A549 treated with CpdA at 1 μM for 4 hours (cell line): Measurements from ENCODE around the gene MEAK7. TPM values are rescaled to one million over a fixed set of nuclear protein-coding genes. Genes with fewer than 3 reads are reported as not detected.

Source experiments
- total RNA-seq: library from RNA; stranded (reverse); fragments of 200-300 nt; extraction: Qiagen RNA extraction; gene quantifications from 5 replicates; pipeline ENCODE4 v1.2.3, GENCODE V29; 2022; ENCODE audit warnings: low read depth

Gene MEAK7, protein sequence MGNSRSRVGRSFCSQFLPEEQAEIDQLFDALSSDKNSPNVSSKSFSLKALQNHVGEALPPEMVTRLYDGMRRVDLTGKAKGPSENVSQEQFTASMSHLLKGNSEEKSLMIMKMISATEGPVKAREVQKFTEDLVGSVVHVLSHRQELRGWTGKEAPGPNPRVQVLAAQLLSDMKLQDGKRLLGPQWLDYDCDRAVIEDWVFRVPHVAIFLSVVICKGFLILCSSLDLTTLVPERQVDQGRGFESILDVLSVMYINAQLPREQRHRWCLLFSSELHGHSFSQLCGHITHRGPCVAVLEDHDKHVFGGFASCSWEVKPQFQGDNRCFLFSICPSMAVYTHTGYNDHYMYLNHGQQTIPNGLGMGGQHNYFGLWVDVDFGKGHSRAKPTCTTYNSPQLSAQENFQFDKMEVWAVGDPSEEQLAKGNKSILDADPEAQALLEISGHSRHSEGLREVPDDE
- total RNA-seq = 47.1 to 60.5 TPM (median 52.1 TPM) in 5 replicates

DNA sequence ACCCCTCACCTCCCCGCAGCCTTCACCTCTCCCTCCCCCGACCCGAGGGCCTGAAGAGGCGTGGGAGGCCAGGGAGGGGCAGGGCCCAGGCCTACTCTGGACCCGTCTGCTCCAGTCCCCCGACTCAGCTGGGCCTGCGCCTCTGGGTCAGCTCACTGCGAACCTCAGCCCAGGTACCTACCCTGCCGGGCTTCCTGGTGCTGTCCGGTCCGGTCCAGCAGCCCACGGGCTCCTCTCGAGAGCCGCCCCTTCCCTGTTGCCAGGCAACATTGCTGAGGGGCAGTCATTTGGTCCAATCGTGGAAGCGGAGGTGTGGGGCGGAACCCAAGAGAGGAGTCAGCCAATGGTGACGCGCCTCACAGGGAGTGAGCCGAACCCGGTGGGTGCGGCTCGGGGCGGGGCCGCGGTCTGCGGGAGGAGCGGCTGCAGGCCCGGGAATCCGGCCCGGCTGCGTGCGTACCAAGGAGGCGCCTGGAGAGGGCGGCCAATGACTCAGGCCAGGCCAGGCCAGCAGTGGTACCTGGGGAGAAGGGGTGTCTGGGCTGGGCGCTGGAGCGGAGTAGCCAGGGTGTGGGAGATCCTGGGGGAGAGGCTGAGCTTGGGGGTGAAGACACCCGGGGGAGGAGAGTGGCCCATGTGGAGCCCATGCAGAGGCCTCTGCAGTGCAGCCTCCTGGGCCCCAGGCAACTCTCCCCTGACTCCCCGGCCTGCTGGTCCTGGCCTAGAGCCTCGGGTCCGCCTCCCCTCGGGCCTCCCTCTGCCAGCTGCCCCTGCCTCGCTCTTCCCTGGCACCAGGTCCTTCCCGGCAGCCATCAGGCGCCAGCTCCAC, at the start of gene MEAK7:
MEAK7 (minus strand) TSS at position 240 of the 829 bp plus-strand sequence. CDS start 6,573 bp downstream, outside the sequence.

Other genes with a start within 250 kb of the MEAK7 start
- gene WFDC1, start 209.8 kb downstream of the MEAK7 start, total RNA-seq = not detected in 5 replicates
- 0.05 to 0.48 TPM (median 0.21 TPM) in 4 of 5 replicates, not detected in the other for gene ATP2C2, start 136.1 kb downstream of the MEAK7 start, total RNA-seq
- gene COTL1, start 113.4 kb upstream of the MEAK7 start, total RNA-seq = 435 to 605 TPM (median 537 TPM) in 5 replicates
- gene KLHL36, start 143.9 kb upstream of the MEAK7 start, total RNA-seq = 16.4 to 25.1 TPM (median 19.8 TPM) in 5 replicates
- gene USP10, start 195.3 kb upstream of the MEAK7 start, total RNA-seq = 79.5 to 92.8 TPM (median 81.4 TPM) in 5 replicates